GM19455 (cell line): ENCODE results near the gene RABEP1.

Experiments used
- ATAC-seq: cut with Tn5 transposase; IDR thresholded peaks from one replicate; pipeline ENCODE4 v1.9.1; 2021; ENCODE audit not compliant: unreplicated experiment

The RABEP1 gene

DNA sequence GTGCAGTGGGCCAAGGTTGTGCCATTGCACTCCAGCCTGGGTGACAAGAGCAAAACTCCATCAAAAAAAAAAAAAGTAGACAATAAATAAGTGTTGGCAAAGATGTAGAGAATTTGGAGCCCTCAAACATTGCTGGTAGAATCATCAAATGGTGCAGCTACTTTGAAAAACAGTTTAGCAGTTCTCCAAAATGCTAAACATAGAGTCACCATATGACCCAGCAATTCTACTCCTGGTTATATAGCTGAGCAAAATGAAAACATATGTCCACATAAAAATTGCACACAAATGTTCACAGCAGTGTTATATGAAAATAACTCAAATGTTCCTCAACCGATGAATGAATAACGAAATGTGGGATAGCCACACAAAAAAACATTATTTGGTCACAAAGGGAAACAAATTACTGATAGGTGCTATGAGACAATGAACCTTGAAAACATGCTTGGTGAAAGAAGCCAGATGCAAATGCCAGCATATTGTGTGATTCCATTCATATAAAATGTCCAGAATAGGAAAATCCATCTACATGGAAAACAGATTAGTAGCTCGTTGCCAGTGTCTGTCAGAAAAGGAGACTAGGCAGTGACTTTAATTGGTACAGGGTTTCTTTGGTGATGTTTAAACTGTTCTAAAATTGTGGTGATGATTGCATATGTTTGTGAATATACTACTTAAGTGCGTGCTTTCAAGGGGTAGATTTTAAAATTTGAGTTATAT, 12.7 kb upstream of the RABEP1 start:
- ATAC-seq: no peak

DNA sequence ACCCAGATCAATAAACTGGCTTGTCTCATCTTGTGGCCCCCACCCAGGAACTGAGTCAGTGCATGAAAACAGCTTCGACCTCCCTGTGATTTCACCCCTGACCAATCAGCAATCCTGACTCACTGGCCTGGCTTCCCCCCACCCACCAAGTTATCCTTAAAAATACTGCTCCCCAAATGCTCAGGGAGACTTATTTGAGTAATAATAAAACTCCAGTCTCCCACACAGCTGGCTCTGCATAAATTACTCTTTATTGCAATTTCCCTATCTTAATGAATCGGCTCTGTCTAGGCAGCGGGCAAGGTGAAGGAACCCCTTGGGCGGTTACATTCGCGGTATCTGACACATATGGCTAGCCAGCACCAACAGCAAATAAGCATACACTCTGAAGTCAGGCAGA, 9.8 kb upstream of the RABEP1 start:
- ATAC-seq: no peak

DNA sequence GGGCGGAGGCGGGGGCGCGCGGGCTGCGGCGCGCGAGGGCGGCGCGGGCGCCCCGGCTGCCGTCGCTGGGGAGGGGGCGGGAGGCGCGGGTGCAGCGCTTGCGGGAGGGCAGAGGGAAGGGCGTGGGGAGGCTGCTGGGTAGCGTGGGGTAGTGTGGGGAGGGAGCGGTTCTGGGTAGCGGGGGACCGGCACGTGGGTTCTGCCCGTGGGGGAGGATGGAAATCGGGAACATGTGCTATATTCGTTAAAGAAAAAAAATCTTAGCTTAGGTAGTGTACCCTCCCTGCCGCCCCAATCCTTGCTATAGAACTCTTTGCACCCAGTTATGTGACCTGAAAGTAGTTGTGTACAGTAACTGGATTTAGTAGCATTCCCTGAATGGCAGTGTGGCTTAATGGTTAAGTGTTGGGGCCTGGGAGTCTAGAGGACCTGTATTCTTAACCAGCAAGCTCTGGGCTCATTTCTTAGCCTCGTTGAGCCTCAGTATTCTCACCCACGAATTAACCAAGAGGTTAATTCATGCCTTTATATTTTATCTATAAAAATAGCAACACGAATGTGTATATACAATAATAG, 646 bp downstream of the RABEP1 start:
- no peak for ATAC-seq

DNA sequence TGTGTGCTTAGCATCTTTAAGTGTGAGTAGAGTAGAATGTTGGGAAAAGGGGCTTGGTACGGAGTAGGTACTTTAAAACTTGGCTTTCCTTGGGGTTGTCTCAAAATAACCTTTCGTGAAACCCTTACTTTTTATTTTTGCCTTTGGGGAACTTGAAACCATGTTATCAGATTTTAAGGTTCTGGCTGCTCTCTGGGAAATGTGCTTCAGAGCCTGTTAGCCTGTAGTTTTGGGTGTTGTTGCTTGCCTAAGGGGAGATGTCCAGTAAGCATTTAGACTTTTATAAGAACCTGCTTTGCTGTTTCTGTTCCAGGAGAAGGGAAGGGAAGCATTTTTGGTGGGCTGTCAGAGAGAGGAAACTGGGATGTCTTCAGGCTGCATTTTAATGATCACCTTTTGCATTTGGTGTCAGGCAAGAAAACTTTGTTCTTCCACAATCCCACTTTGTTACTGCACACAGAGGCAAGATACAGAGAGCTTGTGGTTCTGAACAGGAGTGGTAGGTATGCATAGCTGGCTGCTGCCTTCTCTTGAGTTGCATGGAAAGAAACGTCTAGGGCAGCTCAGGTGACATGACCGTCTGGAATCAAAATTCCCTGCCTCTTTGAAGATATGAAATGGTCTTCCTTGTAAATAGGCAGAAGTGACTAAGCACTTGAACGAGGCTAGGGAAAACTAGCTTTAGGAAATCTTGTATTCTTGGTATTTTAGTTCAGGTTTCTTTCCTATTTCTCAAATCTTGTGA, 1.7 kb downstream of the RABEP1 start:
- ATAC-seq: no peak

DNA sequence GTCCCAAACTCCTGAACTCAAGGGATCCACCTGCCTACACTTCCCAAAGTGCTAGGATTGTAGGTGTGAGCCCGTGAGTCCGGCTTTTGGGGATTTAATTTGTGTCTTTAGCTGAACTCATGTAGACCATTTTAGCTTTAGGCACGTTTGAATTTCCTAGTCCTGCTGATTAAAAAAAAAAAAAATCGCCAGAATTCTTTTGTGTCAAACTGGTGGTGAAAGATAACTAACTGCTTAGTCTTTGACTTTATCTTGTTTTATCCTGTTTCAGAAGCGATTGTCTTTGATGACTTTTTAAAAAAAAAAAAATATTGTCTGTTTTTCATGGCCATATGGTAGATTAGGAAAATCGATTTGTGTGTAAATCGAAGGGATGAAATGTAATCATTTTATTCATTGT, 2.6 kb downstream of the RABEP1 start:
- no peak for ATAC-seq

DNA sequence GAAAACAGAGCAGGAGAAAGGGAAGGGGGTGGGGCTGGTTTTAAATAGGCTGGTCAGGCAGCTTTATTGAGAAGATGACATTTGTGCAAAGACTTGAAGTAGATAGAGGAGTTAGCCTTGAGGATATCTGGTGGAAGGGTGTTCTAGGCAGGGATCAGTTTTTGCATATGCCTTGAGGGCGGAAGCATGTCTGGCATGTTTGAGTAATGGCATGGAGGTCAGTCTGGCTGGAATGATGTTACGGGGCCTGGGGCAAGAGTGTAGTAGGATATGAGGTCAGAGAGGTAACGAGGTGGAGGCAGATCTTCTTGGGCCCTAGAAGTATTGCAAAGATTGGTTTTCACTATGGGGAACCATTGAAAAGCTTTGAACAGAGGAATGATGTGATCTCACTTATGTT, 4.8 kb downstream of the RABEP1 start:
- ATAC-seq: no peak

DNA sequence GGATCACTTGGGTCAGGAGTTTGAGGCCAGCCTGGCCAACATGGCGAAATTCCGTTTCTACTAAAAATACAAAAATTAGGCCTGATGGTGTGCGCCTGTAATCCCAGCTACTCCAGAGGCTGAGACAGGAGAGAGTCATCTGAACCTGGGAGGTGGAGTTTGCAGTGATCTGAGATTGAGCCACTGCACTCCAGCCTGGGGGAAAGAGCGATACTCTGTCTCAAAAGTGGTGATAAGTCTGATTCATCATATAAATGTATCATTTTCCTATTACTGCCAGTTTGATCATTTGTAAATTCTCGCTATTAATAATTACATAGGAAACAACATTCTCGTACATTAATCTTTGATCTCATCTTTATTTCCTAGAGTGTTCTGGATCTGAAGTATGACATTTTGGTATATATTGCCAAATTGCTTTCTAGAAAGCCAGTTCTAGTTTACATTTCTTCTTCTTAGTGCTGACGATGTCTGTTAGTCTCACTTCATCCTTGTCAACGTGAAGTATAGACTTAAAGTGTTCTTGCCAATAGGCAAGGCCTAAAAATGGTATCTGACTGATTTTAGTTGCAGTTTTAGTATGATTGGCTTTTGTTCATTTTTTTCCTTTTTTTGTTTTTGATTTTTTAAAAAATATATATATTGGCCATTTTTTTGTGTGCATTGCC, 9.7 kb downstream of the RABEP1 start:
- ATAC-seq: no peak

DNA sequence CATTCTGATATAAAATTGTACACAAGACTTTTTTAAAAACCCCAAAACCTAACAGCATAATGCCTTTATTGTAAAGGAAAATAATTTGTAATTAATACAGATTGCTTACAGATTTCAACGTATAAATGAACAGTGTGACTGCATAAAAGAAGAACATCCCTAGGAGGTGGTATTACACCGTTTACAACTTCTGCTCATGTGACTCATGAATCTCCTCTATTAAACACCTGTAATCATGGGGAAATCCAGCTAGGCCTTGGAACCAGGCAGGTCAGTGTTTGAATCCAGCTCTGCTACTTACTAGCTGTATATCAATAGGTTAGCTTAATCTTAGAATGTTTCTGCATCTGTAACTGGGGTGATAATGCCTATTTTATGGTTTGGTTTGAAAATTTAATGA, 15.2 kb downstream of the RABEP1 start:
- ATAC-seq: no peak

DNA sequence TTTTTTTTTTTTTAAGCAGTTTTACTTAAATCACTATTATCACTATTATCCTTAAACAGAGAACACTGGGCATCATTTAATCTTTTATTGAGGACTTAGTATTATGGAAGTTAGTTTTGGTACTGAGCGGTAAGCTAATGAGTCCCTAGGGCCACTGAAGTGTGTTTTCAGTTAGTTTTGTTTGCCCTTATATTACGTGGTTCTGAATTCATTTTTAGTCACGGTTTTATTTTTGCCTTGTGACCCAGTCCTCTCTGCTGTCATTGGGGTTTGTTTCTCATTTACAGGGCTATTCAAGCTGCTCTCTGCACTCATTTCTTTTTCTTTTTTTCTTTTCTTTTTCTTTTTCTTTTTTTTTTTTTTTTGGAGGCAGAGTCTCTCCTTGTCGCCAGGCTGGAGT, 17.3 kb downstream of the RABEP1 start:
- ATAC-seq: no peak

DNA sequence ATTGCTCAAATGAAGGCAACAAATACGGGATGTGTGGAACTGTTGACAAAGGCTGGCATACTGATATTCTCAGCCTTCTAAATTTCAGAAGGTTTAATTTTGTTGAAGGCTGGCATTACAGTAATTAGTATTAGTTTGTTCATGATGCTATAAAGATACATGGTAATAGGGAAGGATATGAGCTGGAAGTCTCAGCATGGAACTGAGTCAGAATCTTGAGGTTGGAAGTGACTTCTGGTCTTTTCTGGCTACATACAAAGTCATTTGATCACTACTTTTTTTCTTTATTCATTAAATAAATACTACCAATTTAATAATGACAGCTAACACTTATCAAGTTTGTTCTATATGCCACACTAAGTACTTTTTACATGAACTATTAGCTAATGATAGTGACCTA, 22.6 kb downstream of the RABEP1 start:
- no peak for ATAC-seq

DNA sequence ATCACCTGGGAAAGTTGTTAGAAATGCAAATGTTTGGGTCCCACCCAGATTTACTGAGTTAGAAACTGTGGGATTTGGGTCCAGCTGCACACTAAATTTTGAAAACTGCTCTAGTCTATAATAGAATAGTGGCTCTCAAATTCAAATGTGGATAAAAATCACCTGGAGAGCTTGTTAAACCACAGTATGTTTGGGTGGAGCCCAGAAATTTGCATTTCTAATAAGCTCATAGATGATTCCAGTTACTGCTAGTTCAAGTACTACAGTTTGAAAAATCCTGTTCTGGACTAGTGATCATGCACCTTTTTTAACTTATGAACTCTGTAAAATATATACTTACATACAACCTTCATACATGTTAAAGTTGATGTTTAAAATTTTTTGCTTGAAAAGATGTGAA, 27.8 kb downstream of the RABEP1 start:
- no peak for ATAC-seq

DNA sequence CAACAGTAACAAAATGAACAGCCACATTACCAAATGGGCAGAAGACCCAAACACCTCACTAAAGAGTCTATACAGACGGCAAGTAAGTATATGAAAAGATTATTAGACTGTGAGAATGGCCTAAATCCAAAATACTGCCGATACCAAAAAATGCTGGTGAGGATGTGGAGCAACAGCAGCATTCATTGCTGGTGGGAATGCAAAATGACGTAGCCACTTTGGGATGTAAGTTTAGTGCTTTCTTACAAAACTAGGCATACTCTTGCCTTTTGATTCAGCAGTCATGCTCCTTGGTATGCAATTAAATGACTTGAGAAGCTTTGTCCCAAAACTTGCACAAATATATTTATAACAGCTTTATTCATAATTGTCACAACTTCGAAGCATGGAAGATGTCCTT, 43.8 kb downstream of the RABEP1 start:
- ATAC-seq: no peak

DNA sequence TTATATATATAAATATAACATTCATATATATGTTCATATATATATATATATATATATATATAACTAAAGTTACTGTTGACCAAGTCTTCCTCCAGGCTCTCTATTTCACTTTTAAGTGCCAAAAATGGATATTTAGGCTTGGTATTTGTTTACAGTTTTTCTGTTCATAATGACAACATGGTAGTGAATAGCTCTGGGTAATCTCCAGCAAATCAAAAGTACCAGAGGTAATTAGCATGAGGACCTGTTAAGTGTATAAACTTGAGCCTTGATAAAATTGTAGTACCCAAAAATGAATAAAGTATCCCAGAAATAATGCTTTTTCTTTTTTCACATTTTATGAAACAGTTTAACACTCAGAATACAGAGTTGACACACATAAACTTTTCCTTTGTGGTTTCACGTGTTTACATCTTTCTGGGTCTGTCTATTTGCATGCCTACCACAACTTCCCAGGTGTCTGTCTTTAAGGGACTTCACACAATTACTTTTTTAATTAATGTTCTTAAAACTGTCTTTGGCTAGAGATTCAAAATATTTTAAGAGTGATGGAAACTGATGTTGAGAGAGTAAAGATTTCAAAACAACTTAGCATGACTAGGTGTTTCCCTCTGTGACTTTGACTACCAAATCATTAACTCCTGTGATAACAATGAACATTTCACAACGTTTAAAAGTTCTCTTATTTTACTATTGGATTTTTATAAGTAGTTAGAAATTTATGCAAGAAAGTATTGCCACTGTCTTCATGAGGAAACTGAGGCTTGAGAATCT, 47.9 kb downstream of the RABEP1 start:
- no peak for ATAC-seq

DNA sequence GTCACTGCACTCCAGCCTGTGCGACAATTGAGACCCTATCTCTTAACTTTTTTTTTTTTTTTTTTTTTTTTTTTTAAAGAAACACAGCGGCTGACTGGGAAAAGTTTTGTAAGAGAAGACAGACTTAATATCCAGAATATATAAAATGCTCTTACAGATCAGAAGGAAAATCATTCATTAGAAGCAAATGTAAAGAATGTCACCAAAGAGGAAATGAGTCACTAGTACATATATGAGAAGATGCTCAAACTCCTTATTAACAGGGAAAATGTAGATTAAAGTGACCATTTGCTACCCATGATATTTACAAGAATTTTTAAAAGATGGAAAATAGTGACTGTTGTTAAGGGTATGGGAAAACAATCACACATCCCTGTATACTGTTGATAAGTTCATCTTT, 48.9 kb downstream of the RABEP1 start:
- ATAC-seq: no peak

DNA sequence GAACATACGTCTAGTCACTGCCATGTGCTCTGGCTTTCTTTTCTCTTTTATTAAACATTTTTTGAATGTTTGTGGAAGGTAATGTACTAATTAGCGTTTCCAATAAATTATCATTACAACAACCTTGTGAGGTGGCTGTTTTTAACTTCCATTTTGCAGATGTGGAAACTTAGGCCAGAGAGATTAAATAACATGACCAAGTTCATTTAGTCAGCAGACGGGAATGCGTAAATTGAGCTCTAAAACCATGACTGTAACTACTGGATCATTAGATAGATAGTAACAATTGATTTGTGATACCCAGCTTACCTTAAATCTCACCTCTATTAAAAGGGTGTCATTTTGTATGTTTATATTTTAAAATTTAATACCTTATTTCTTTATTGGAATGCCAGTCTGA, 49.4 kb downstream of the RABEP1 start:
- ATAC-seq: no peak

DNA sequence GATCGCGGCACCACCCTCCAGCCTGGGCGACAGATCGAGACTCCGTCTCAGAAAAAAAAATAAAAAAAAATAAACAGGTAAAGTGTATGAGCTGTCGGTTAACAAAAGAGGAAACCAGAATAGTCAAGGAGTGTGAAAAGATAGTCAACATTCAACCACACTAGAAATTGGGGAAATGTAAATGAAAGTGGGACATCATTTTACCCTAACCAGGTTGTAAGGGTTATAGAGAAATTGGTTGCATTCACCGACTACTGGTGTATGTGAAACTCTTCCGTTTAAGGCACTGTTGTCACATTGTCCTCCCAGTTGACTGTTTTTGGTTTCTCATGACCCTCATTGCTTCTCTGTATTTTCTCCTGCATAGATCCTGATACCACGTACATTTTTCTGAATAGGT, 62.8 kb downstream of the RABEP1 start:
- no peak for ATAC-seq

DNA sequence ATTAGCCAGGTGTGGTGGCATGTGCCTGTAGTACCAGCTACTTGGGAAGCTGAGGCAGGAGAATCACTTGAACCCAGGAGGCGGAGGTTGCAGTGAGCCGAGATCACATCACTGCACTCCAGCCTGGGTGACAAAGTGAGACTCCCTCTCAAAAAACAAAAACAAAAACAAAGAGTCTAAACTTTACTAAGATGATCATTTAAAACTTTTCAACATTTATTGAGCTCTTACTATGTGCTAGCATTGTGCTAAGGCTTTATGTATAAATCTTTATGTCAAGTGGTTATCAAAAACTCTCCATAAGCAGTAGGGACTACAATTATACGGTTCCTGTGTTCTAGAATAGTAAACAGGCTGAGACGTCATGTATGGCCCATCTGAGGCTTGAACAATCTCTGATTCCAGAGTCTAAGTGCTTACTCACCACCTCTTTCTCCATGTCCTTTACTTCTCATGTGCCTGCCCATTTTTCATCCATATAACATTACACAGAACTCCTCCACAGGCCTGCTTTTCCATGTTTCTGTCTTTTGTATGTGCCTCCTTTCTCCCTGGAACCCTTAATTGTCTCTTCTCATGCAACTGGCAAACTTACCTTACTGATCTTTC, 70.7 kb downstream of the RABEP1 start:
- no peak for ATAC-seq

DNA sequence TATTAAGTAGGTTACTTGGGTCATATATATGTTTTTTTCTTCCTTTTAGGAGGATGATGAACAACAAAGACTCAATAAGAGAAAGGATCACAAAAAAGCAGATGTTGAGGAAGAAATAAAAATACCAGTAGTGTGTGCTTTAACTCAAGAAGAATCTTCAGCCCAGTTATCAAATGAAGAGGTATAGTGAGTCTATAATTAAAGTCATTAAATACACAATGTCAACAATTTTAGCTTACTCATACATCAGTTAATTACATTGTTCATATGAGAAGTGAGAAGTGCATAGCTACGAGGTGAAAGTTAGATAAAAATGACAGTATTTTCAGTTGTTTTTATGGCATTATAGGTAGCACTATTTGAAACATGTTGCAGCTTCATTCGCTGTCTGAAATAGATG, 72.2 kb downstream of the RABEP1 start:
- no peak for ATAC-seq

DNA sequence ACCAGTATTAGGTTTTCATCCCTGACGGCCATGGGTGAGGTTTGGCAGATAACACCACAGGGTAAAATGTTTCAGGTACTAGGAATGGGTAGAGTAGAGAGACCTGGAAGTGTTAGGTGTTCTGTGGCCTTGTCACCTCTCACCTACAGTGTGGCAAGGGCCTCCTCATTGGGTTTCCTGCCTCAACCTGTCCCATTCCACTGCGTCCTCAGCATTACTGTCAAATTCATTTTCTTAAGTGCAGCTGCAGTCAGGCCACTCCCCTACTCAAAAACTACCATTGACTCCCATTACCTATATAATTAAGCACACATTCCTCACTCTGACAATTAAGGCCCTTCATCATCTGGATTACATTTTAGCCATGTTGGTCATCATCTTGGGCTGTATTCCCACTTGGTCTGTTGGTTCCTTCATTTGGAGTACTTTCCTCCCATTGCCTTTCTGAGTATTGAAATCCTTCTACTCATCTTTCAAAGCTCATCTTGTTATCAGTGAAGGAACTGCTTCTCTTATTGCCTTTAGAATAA, 72.9 kb downstream of the RABEP1 start:
- ATAC-seq: no peak

DNA sequence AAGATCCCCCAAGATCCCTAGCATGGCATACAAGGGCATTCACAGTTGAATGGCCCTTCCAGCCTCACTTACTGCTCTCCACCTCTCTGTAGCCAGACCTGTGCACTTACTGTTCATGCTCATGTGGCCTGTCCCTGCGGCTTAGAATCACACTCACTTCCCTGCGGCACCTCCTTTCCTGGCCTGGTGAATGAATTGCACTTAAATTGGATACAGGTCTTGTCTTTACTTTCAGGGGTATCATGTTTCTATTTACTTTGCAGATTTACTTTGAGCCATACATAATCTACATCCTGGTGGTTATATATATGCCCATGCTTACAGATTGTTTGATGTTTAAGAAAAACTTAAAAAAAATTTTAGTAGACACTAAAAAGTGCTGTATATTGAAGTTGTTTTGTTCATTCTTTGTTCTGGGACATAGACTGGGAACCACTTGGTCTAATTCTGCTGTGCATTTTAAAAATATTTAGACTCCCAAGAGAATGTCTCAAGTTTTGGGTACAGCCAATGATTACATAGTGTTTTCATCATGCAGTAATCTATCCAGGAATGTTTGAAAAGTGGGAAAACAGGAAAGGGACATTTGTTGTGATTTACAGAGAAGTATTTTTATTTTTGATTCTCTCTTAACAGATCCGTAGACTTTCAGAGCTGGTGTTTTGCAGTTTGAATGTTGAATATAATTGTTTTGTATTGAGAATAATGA, 73.5 kb downstream of the RABEP1 start:
- ATAC-seq: no peak
